ENCODE results near the gene CCR8. TPM values are rescaled to one million over a fixed set of nuclear protein-coding genes. Genes with fewer than 3 reads are reported as not detected.

CCR8 gene, protein sequence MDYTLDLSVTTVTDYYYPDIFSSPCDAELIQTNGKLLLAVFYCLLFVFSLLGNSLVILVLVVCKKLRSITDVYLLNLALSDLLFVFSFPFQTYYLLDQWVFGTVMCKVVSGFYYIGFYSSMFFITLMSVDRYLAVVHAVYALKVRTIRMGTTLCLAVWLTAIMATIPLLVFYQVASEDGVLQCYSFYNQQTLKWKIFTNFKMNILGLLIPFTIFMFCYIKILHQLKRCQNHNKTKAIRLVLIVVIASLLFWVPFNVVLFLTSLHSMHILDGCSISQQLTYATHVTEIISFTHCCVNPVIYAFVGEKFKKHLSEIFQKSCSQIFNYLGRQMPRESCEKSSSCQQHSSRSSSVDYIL
- under 1 TPM; 0.75 to 0.77 TPM for total RNA-seq

DNA sequence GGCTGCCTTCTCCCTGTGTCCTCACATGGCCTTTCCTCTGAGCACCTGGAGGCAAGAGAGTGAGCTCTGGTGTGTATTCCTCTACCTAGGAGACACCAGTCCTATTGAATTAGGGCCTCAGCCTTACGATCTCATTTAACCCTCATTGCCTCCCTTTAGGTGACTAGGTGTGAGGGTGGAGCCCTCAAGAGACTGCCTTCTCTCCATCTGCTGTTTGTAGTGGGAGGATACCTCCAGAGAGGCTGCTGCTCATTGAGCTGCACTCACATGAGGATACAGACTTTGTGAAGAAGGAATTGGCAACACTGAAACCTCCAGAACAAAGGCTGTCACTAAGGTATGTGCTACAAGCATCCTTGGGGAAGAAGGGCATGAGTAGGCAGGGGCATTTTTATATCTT lies at the start of gene CCR8:
CCR8 (plus strand) TSS at position 217 of the 400 bp plus-strand sequence. CDS start 2,623 bp downstream, outside the sequence.
- intact Hi-C loops (cut with DNase I, micrococcal nuclease), result no loop called here
- H3K27ac Mint-ChIP-seq, result peak within 1 kb of the TSS; percentile 3
- no peaks in the 10 kb centered on the region for H3K9me3 Mint-ChIP-seq (ENCODE audit: low read depth)
- DNase-seq, result no peak
- no peak within 1 kb of the TSS for H3K4me3 Mint-ChIP-seq
- POLR2A ChIA-PET, result no interaction called here
- peaks cover 42% of the 10 kb centered on the region for H3K4me1 Mint-ChIP-seq
- no peak for ATAC-seq
- H3K36me3 Mint-ChIP-seq (ENCODE audit: low read depth), result no peaks in the 10 kb centered on the region
- H3K27me3 Mint-ChIP-seq, result peaks cover 3% of the 10 kb centered on the region
- CTCF ChIA-PET, result no interaction called here

DNA sequence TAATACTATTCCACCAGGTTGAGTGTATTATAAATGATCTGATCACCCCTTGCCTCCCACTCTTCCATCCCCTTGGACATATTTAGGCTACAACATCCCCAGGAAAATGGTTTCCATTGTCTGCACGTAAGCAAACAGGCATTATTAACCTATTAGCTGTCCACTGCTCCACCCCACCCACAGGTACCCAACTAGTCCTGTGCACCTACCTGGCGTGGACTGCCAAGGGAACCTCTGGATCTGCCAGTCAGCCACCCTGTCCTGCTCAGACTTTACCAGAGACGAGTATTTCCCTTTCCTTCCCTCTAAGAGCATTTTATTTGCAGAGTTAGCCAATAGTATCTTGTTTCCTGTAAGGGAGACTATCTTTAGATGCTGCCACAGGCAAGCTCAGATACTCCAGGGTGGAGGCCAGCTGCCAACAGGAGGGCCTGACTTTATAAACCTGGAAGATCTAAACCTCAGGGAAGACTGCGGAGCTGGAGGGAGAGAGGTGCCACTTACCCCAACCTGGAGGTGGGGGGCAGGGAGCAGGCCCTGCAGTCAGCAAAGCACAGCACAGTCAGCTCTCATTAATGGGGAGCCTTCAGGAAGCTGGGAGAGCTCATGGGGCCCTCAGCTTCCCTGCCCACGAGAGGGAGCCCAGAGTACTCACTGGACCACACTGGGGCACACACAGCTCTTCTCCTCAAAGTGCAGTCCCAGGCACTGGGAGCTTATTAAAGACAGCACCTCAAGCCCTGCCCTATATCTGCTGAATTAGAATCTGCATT lies 49.6 kb upstream of the CCR8 start, which contains the start of gene CX3CR1:
CX3CR1 (minus strand) TSS at position 292 of the 773 bp plus-strand sequence. CDS start 13,527 bp downstream, outside the sequence.
- intact Hi-C loops (cut with DNase I, micrococcal nuclease), result no loop called here
- ATAC-seq, result no peak
- Mint-ChIP-seq H3K27me3 (no peaks in the 10 kb centered on the region), H3K27ac (no peak within 1 kb of the TSS), H3K36me3 (ENCODE audit: low read depth) (no peaks in the 10 kb centered on the region), H3K4me1 (peaks cover 11% of the 10 kb centered on the region), H3K4me3 (no peak within 1 kb of the TSS), H3K9me3 (ENCODE audit: low read depth) (no peaks in the 10 kb centered on the region)
- ChIA-PET CTCF (interaction anchor here (0.9 to 2.6 kb wide), 9 partner anchors 8 to 157 kb away, joined by 3 to 15 read pairs (median 5); no protein-coding TSS in a partner anchor), POLR2A (interaction anchor here (0.6 kb wide), 1 partner anchor 122 kb away, joined by 3 read pairs; no protein-coding TSS in a partner anchor)
- no peak for DNase-seq

DNA sequence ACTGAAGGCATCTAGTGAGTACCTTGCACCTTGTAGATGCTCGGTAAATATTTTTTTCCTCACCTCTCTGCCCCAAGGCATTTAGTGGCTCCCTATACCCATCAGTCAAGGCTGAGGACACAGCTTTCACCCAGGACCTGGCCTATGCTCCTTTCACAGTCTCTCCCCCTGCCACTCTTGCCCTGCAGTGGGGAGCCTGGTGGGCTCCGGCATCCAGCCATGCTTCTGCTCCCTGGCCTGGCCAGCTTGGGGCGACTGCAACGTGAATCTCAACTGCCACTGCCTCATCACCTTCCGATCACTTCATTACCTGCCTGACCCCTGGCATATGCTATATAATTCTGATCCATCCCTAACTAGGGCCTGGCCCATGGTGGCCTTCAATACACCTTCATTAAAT lies 48.9 kb upstream of the CCR8 start:
- H3K27me3 Mint-ChIP-seq, result no peaks in the 10 kb centered on the region
- H3K4me1 Mint-ChIP-seq, result peaks cover 11% of the 10 kb centered on the region
- ATAC-seq (no peak), DNase-seq (no peak)
- CTCF ChIA-PET, result interaction anchor here (0.9 to 2.6 kb wide), 6 partner anchors 8 to 91 kb away, joined by 3 to 15 read pairs (median 6); no protein-coding TSS in a partner anchor
- intact Hi-C loops (cut with DNase I, micrococcal nuclease), result no loop called here
- POLR2A ChIA-PET, result no interaction called here
- H3K9me3 Mint-ChIP-seq (ENCODE audit: low read depth), result no peaks in the 10 kb centered on the region
- H3K36me3 Mint-ChIP-seq (ENCODE audit: low read depth), result no peaks in the 10 kb centered on the region
- H3K4me3 Mint-ChIP-seq, result no peak overlapping the region
- no peak overlapping the region for H3K27ac Mint-ChIP-seq

DNA sequence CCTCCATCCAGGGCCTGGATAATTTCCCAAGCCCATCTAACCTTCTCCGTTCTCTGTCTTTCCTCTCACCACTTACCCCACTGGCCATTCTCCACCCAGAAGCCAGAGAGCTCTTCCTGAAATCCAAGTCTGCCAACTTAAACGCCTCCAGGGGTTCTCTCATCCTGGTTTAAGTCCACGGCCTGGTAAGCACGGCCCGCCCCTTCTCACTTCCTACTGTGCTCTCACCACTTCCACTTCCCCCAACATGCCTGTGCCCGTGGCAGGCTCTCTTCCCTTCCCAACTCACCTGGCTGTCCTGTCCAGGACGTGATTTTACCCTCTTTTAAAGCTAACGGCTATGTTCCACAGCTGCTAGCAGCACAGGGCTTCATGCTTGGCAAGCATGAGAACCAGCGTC lies 48.0 kb upstream of the CCR8 start:
- H3K4me1 Mint-ChIP-seq, result peaks cover 10% of the 10 kb centered on the region
- H3K27me3 Mint-ChIP-seq, result no peaks in the 10 kb centered on the region
- ATAC-seq (no peak), DNase-seq (no peak)
- H3K9me3 Mint-ChIP-seq (ENCODE audit: low read depth), result no peaks in the 10 kb centered on the region
- no peak overlapping the region for H3K4me3 Mint-ChIP-seq
- intact Hi-C loops (cut with DNase I, micrococcal nuclease), result no loop called here
- H3K27ac Mint-ChIP-seq, result peak overlapping the region; percentile 1
- ChIA-PET POLR2A (no interaction called here), CTCF (interaction anchor here (0.6 to 2.6 kb wide), 5 partner anchors 11 to 160 kb away, joined by 3 to 10 read pairs (median 5); no protein-coding TSS in a partner anchor)
- no peaks in the 10 kb centered on the region for H3K36me3 Mint-ChIP-seq (ENCODE audit: low read depth)

DNA sequence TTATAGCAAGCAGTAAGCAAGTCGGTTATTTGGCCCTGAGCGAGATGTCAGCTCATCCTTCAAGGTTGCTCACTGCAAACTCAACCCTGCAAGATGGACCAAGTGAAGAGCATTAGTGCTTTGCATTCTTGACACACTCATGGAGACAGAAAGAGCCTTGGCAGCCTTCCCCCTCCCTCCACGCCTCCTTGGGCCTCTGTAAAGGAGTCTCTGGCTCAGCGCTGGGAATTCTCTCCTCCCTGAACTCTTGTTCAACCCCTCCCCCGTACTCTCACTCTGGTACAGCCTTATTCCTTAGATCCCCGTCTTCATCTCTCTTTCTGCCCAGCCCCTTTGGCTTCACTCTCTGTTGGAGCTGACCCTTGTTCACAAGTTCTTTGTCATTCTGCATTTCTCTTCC lies 47.5 kb upstream of the CCR8 start:
- no peaks in the 10 kb centered on the region for H3K9me3 Mint-ChIP-seq (ENCODE audit: low read depth)
- ATAC-seq (no peak), DNase-seq (no peak)
- no peaks in the 10 kb centered on the region for H3K36me3 Mint-ChIP-seq (ENCODE audit: low read depth)
- no peak overlapping the region for H3K27ac Mint-ChIP-seq
- peaks cover 5% of the 10 kb centered on the region for H3K4me1 Mint-ChIP-seq
- intact Hi-C loops (cut with DNase I, micrococcal nuclease), result no loop called here
- H3K27me3 Mint-ChIP-seq, result no peaks in the 10 kb centered on the region
- H3K4me3 Mint-ChIP-seq, result no peak overlapping the region
- CTCF ChIA-PET, result interaction anchor here (0.6 to 2.6 kb wide), 4 partner anchors 10 to 160 kb away, joined by 3 to 10 read pairs (median 4); no protein-coding TSS in a partner anchor
- POLR2A ChIA-PET, result no interaction called here

DNA sequence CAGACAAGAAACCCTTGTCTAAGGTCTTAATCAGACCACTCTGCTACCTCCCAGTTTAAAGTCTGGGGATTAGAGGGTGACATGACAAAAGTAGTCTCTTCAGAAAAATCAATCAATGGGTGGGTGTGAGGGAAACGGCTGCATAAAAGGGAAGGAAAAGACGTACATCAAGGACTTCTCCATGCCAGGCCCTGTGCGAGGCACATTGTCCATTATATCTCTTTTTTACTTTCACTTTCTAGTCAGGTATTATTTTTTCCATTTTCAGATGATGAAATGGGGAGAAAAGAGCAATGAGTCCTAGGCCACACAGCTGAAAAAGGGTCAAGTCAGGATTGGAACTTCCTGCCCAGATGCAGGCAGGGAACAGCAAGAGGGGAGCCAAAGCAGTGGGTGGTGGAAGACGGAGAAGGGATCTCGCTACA lies 45.0 kb upstream of the CCR8 start:
- Mint-ChIP-seq H3K4me1 (peaks cover 11% of the 10 kb centered on the region), H3K27ac (peak overlapping the region; percentile 32), H3K27me3 (no peaks in the 10 kb centered on the region), H3K36me3 (ENCODE audit: low read depth) (no peaks in the 10 kb centered on the region), H3K4me3 (no peak overlapping the region), H3K9me3 (ENCODE audit: low read depth) (no peaks in the 10 kb centered on the region)
- ChIA-PET POLR2A (no interaction called here), CTCF (interaction anchor here (1.2 kb wide), 1 partner anchor 95 kb away, joined by 3 read pairs; no protein-coding TSS in a partner anchor)
- intact Hi-C loops (cut with DNase I, micrococcal nuclease), result no loop called here
- no peak for DNase-seq
- no peak for ATAC-seq

DNA sequence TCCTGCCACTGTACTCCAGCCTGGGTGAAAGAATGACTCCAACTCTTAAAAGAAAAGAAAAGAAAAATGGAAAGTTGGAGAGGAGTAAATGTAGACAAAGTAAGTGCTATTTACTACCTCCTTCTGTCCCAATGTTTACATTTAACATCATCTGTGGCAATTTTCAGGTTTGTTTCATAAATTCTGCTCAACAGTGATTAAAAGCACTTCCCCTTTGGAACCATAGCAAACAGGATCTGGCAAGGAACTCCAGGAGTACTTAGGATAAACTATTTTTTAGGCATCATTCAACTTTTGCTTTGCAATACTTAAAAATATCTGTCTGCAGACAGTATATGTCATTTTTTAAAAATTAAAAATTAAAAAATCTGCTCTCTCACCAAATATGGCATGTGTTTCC lies 44.2 kb upstream of the CCR8 start:
- no peaks in the 10 kb centered on the region for H3K27me3 Mint-ChIP-seq
- no peak overlapping the region for H3K27ac Mint-ChIP-seq
- no peak for ATAC-seq
- H3K36me3 Mint-ChIP-seq (ENCODE audit: low read depth), result no peaks in the 10 kb centered on the region
- no peak overlapping the region for H3K4me3 Mint-ChIP-seq
- intact Hi-C loops (cut with DNase I, micrococcal nuclease), result loop anchor here in 1 of 2 experiments (5.0 kb wide), 1 partner anchor 763 kb away; no protein-coding TSS in a partner anchor
- CTCF ChIA-PET, result interaction anchor here (3.7 to 13.0 kb wide), 2 partner anchors 95 to 157 kb away, joined by 55 to 447 read pairs; partner anchors contain the start of gene XIRP1
- peaks cover 11% of the 10 kb centered on the region for H3K4me1 Mint-ChIP-seq
- POLR2A ChIA-PET, result no interaction called here
- DNase-seq, result no peak
- H3K9me3 Mint-ChIP-seq (ENCODE audit: low read depth), result no peaks in the 10 kb centered on the region

DNA sequence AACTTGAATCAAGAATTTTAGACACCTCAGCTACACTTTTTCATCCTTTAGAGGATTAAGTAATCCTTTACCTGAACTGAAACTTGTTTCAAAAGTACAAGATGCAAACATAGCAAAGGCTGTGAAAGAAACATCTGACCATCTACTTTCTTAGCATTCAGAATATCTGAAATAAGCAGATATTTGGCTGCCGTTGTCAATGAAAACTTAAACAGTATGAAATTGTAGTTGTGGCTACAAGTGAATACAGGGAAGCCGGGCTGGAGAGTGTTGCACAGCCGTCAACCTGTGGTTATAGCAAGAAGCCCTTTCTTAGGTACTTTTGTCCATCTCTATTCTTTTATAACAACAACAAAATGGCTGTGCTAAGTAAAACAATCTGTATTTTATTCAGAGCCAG lies 42.7 kb upstream of the CCR8 start:
- POLR2A ChIA-PET, result no interaction called here
- Mint-ChIP-seq H3K27me3 (no peaks in the 10 kb centered on the region), H3K9me3 (ENCODE audit: low read depth) (no peaks in the 10 kb centered on the region), H3K27ac (no peak overlapping the region), H3K36me3 (ENCODE audit: low read depth) (no peaks in the 10 kb centered on the region), H3K4me1 (peaks cover 11% of the 10 kb centered on the region), H3K4me3 (no peak overlapping the region)
- CTCF ChIA-PET, result interaction anchor here (0.6 to 13.0 kb wide), 8 partner anchors 9 to 194 kb away, joined by 3 to 447 read pairs (median 5); partner anchors contain the start of gene XIRP1
- intact Hi-C loops (cut with DNase I, micrococcal nuclease), result loop anchor here in 1 of 2 experiments (5.0 kb wide), 1 partner anchor 764 kb away; no protein-coding TSS in a partner anchor
- DNase-seq, result no peak
- ATAC-seq, result no peak

DNA sequence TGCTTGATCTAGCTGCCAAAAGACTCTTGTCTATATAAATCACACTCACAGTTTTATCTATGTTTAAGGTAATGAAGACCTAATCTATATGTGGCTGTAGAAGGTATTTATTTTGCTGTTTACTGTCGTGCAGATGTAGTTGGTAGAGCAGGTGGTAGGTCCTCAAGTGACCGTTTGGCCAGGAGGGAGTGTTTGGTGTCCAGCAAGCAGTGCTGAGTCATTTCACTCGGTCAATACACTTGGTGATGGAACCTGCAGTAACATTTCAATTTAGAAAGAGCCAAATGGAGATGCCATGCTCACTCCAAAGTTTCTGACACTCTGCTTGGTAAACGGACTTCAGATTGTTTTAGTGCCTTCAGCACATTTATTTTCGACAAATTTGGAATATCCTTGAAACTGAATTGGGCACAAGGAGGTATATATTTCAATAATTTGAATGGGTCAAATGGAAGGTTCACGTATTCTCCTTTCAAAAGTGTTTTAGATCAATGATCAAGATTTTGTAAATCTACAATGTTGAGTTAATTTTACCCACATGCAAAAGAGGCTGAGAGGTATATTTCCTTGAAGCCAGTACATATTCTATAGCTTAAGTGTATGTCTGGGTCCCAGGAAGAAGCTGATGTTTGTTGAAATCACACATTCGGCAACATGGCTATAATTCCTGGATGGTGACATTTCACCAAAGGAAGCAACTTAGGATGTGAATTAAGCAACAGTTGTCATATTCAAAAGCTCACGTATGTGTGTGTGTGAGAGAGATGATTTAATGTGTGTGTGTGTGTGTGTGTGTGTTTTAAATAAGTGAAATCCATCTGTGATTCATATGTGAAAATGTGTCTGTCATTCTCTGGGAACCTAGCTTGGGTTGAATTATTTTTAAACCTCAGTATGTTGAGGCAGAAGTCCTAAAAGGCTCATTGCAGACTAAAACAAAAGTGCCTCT lies 42.0 kb upstream of the CCR8 start:
- no peak overlapping the region for H3K27ac Mint-ChIP-seq
- intact Hi-C loops (cut with DNase I, micrococcal nuclease), result loop anchor here (1.0 to 5.0 kb wide), 6 partner anchors 79 to 765 kb away; no protein-coding TSS in a partner anchor

DNA sequence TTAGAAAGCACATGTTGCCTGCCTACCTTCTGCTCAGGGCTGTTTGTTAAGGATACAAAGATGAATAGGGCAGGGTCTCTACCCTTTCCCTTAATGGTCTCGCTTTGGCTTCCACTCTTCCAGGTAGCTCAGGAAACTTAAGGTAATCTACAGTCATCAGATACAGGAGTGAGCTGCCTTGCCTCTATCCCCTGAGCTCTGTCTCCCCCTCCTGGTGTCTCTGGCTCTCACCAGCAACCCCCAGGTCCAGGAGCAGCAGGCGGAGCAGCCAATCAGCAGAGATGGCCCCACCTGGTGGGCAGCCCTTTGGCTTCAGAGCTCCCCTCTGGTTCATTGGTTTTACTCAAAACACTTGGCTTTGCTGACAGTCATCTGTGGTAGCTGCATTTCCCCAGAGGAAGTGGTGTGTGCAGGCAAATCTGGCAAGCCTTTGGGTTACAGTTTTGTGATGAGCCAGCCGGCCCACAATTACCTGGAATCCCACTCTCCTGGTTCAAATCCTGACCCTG lies 41.2 kb upstream of the CCR8 start:
- ChIA-PET POLR2A (interaction anchor here (0.6 to 1.5 kb wide), 8 partner anchors 26 to 146 kb away, joined by 3 to 6 read pairs (median 3); partner anchors contain the start of gene XIRP1), CTCF (interaction anchor here (0.6 to 13.0 kb wide), 70 partner anchors 9 to 767 kb away, joined by 3 to 447 read pairs (median 5); partner anchors contain the start of genes CX3CR1, GORASP1, TTC21A and XIRP1)
- DNase-seq (peak; percentile 90), ATAC-seq (peak; percentile 96)
- Mint-ChIP-seq H3K27me3 (no peaks in the 10 kb centered on the region), H3K36me3 (ENCODE audit: low read depth) (no peaks in the 10 kb centered on the region), H3K4me1 (peaks cover 13% of the 10 kb centered on the region), H3K4me3 (no peak overlapping the region), H3K27ac (no peak overlapping the region), H3K9me3 (ENCODE audit: low read depth) (no peaks in the 10 kb centered on the region)
- intact Hi-C loops (cut with DNase I, micrococcal nuclease), result loop anchor here (1.0 to 5.0 kb wide), 6 partner anchors 80 to 766 kb away; no protein-coding TSS in a partner anchor

More for the DNA sequence above, 42.0 kb upstream of the CCR8 start:
- DNase-seq (no peak), ATAC-seq (no peak)
- Mint-ChIP-seq H3K9me3 (ENCODE audit: low read depth) (no peaks in the 10 kb centered on the region), H3K4me3 (no peak overlapping the region), H3K36me3 (ENCODE audit: low read depth) (no peaks in the 10 kb centered on the region), H3K4me1 (peaks cover 13% of the 10 kb centered on the region), H3K27me3 (no peaks in the 10 kb centered on the region)
- ChIA-PET POLR2A (interaction anchor here (0.6 to 1.5 kb wide), 6 partner anchors 25 to 145 kb away, joined by 3 to 6 read pairs (median 3); partner anchors contain the start of gene XIRP1), CTCF (interaction anchor here (0.6 to 13.0 kb wide), 67 partner anchors 8 to 391 kb away, joined by 3 to 447 read pairs (median 6); partner anchors contain the start of genes CX3CR1, GORASP1, TTC21A and XIRP1)
